Measurements from ENCODE around the gene SHC2. TPM values are rescaled to one million over a fixed set of nuclear protein-coding genes. Genes with fewer than 3 reads are reported as not detected.
"Not testable (repeated sequence)": the region's sequence is repeated elsewhere in the genome, so short reads cannot be mapped to it uniquely, and the experiment has no call there.

The SHC2 gene
- total RNA-seq, 1 donor from 2014 or later = 26.0 TPM

GRCh38 chr19:397941-398706 lies 62.7 kb downstream of the SHC2 start:
- no peak for DNase-seq (ENCODE audit: extremely low spot score in 2 of 2)
- intact Hi-C loops (cut with DNase I) = no loop called here
- H3K4me3 ChIP-seq = no peak overlapping the region
- peaks cover 6% of the 10 kb centered on the region for H3K4me1 ChIP-seq
- H3K27me3 ChIP-seq = no peaks in the 10 kb centered on the region
- no peaks in the 10 kb centered on the region for H3K36me3 ChIP-seq
- H3K9me3 ChIP-seq = no peaks in the 10 kb centered on the region
- H3K27ac ChIP-seq = no peak overlapping the region
- TF ChIP-seq, protein P1, sequence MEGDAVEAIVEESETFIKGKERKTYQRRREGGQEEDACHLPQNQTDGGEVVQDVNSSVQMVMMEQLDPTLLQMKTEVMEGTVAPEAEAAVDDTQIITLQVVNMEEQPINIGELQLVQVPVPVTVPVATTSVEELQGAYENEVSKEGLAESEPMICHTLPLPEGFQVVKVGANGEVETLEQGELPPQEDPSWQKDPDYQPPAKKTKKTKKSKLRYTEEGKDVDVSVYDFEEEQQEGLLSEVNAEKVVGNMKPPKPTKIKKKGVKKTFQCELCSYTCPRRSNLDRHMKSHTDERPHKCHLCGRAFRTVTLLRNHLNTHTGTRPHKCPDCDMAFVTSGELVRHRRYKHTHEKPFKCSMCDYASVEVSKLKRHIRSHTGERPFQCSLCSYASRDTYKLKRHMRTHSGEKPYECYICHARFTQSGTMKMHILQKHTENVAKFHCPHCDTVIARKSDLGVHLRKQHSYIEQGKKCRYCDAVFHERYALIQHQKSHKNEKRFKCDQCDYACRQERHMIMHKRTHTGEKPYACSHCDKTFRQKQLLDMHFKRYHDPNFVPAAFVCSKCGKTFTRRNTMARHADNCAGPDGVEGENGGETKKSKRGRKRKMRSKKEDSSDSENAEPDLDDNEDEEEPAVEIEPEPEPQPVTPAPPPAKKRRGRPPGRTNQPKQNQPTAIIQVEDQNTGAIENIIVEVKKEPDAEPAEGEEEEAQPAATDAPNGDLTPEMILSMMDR (IDR thresholded peaks at IDR 0.05) = no peak
- TF ChIP-seq POLR2A (IDR thresholded peaks at IDR 0.05) = no peak
- TF ChIP-seq POLR2AphosphoS5 (IDR thresholded peaks at IDR 0.05; ENCODE audit: insufficient read depth in 1 of 2, low read depth in 1 of 2) = no peak

DNA sequence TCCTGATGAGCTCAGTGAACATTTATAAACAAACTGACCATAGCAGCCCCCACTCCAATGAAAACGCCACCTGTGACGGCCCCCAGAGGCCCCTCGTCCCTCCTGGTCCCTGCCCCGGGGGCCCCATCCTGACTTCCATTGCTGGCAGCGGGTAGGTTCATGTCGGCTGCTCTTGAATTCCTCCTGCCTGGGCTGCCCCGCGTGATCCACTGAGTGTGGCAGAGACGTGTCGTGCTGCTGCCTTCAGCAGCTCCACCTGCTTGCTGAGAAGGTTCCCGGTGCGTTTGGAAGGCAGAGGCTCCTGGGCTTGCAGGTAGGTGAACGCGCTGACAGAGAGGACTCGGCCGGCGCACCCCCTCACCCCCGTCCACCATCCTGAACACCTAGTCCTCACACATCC lies 63.5 kb downstream of the SHC2 start:
- DNase-seq (ENCODE audit: extremely low spot score in 2 of 2) = no peak
- intact Hi-C loops (cut with DNase I) = no loop called here
- H3K36me3 ChIP-seq = no peaks in the 10 kb centered on the region
- H3K4me1 ChIP-seq = peaks cover 6% of the 10 kb centered on the region
- no peaks in the 10 kb centered on the region for H3K9me3 ChIP-seq
- H3K27ac ChIP-seq = no peak overlapping the region
- H3K4me3 ChIP-seq = no peak overlapping the region
- H3K27me3 ChIP-seq = no peaks in the 10 kb centered on the region
- TF ChIP-seq, protein P1 (IDR thresholded peaks at IDR 0.05) = no peak
- TF ChIP-seq POLR2AphosphoS5 (IDR thresholded peaks at IDR 0.05; ENCODE audit: insufficient read depth in 1 of 2, low read depth in 1 of 2) (no peak), POLR2A (IDR thresholded peaks at IDR 0.05) (no peak)

DNA sequence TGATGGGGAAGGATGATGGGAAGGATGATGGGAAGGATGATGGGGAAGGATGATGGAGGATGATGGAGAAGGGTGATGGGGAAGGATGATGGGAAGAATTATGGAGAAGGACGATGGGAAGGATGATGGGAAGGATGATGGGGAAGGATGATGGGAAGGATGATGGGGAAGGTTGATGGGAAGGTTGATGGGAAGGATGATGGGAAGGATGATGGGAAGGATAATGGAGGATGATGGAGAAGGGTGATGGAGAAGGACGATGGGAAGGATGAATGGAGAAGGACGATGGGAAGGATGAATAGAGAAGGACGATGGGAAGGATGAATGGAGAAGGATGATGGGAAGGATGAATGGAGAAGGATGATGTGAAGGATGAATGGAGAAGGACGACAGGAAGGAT lies 65.4 kb downstream of the SHC2 start:
- Histone ChIP-seq H3K4me1 (no peaks in the 10 kb centered on the region), H3K36me3 (no peaks in the 10 kb centered on the region), H3K9me3 (no peaks in the 10 kb centered on the region), H3K27me3 (no peaks in the 10 kb centered on the region), H3K27ac (no peak overlapping the region), H3K4me3 (no peak overlapping the region)
- TF ChIP-seq POLR2A (IDR thresholded peaks at IDR 0.05) (no peak), POLR2AphosphoS5 (IDR thresholded peaks at IDR 0.05; ENCODE audit: insufficient read depth in 1 of 2, low read depth in 1 of 2) (no peak)
- TF ChIP-seq, protein P1 (IDR thresholded peaks at IDR 0.05) = no peak
- intact Hi-C loops (cut with DNase I) = no loop called here
- no peak for DNase-seq (ENCODE audit: extremely low spot score in 2 of 2)

DNA sequence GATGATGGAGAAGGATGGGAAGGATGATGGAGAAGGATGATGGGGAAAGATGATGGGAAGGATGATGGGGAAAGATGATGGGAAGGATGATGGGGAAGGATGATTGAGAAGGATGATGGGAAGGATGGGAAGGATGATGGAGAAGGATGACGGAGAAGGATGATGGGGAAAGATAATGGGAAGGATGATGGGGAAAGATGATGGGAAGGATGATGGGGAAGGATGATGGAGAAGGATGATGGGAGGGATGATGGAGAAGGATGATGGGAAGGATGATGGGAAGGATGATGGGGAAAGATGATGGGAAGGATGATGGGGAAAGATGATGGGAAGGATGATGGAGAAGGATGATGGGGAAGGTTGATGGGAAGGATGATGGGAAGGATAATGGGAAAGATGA lies 66.0 kb downstream of the SHC2 start:
- DNase-seq (ENCODE audit: extremely low spot score in 2 of 2); H3K36me3 ChIP-seq; H3K27ac ChIP-seq; intact Hi-C loops (cut with DNase I); H3K9me3 ChIP-seq; H3K27me3 ChIP-seq; H3K4me3 ChIP-seq; H3K4me1 ChIP-seq: not testable (repeated sequence)

GRCh38 chr19:393560-393959 lies 67.3 kb downstream of the SHC2 start:
- intact Hi-C loops (cut with DNase I); H3K4me3 ChIP-seq; H3K4me1 ChIP-seq; H3K27me3 ChIP-seq; H3K9me3 ChIP-seq; DNase-seq (ENCODE audit: extremely low spot score in 2 of 2); H3K36me3 ChIP-seq; H3K27ac ChIP-seq: not testable (repeated sequence)

GRCh38 chr19:392375-392970 lies 68.4 kb downstream of the SHC2 start:
- Histone ChIP-seq H3K9me3 (no peaks in the 10 kb centered on the region), H3K27ac (no peak overlapping the region), H3K4me1 (no peaks in the 10 kb centered on the region), H3K4me3 (no peak overlapping the region), H3K27me3 (no peaks in the 10 kb centered on the region), H3K36me3 (no peaks in the 10 kb centered on the region)
- intact Hi-C loops (cut with DNase I) = no loop called here
- TF ChIP-seq, protein P1 (IDR thresholded peaks at IDR 0.05) = no peak
- no peak for TF ChIP-seq POLR2A (IDR thresholded peaks at IDR 0.05)
- TF ChIP-seq POLR2AphosphoS5 (IDR thresholded peaks at IDR 0.05; ENCODE audit: insufficient read depth in 1 of 2, low read depth in 1 of 2) = no peak
- DNase-seq (ENCODE audit: extremely low spot score in 2 of 2) = no peak

All from vagina (tissue), 2 donors.